Stomach (tissue), 4 donors: ENCODE data around the gene CTNNA1.

Experiments used
- CTCF ChIP-seq, 7 experiments: fragments of 450-650 bp in 4 of 7; fragments of 200-600 bp in 3 of 7; sonication (generic) in 3 of 7; IDR thresholded peaks; one replicate each; pipeline ENCODE4 v1.5.1; 2016 to 2019; ENCODE audit warnings: antibody characterized with exemption in 7 of 7, control low read depth in 2 of 7, mild to moderate bottlenecking in 1 of 7
- POLR2AphosphoS5 ChIP-seq, 3 donors: sonication (generic); formaldehyde crosslinking; IDR thresholded peaks; one replicate each; pipeline ENCODE4 v1.6.1; 2016; ENCODE audit warnings: antibody characterized with exemption in 3 of 3

GRCh38 chr5:138874241-138874640 lies 121.0 kb downstream of the CTNNA1 start:
- TF ChIP-seq CTCF (IDR thresholded peaks at IDR 0.05) = no peak
- TF ChIP-seq POLR2AphosphoS5 (IDR thresholded peaks at IDR 0.05) = no peak
